T-cell (primary cell): ENCODE measurements around the gene PLEKHA7. TPM values are rescaled to one million over a fixed set of nuclear protein-coding genes. Genes with fewer than 3 reads are reported as not detected.

Source experiments
- ATAC-seq, 4 experiments: fragments of 200-7000 bp in 3 of 4; fragments of 150-1000 bp in 1 of 4; cut with Tn5 transposase; replicated peaks in 1 of 4; 1 replicate in 3 of 4; 2 replicates in 1 of 4; pipeline ENCODE4 v1.10.0; 2021; ENCODE audit warnings: moderate library complexity in 3 of 4, mild to moderate bottlenecking in 2 of 4, moderate number of reproducible peaks in 1 of 4
- CTCF ChIA-PET, 2 donors: fragments of 300-600 bp; sonication (Branson Sonifier 250); formaldehyde crosslinking; loops; one replicate each; lab custom pipeline; 2022; ENCODE audit warnings: antibody characterized with exemption in 2 of 2; lab: Charles Lee
- POLR2A ChIA-PET, 2 donors: fragments of 300-600 bp; sonication (Branson Sonifier 250); formaldehyde crosslinking; loops; one replicate each; lab custom pipeline; 2022; ENCODE audit warnings: antibody characterized with exemption in 2 of 2; lab: Charles Lee
- DNase-seq, 35 experiments: peaks; one replicate each; pipeline versions ENCODE4 v3.0.0 to v3.0.0-alpha.2; 2013 to 2023
- H3K27ac ChIP-seq: one replicate; pipeline ENCODE4 v1.5.1; 2013; ENCODE audit warnings: low read length
- H3K27me3 ChIP-seq, 2 experiments: replicated peaks in 1 of 2; 1 replicate in 1 of 2; 2 replicates in 1 of 2; pipeline versions ENCODE4 v1.6.1 to v1.7.0; 2013; ENCODE audit warnings: low read length in 1 of 2, mixed read lengths in 1 of 2; ENCODE audit not compliant: control insufficient read depth in 2 of 2, insufficient read depth in 2 of 2; ENCODE audit errors: extremely low read depth in 1 of 2
- H3K36me3 ChIP-seq, 2 donors: 1 replicate in 1 of 2; 2 replicates in 1 of 2; pipeline versions ENCODE4 v1.6.1 to v1.7.0; 2013; ENCODE audit warnings: low read length in 1 of 2; ENCODE audit not compliant: control insufficient read depth in 2 of 2, insufficient read depth in 1 of 2; ENCODE audit errors: extremely low read depth in 1 of 2
- H3K4me1 ChIP-seq, 2 experiments: 1 replicate in 1 of 2; 2 replicates in 1 of 2; pipeline versions ENCODE4 v1.6.1 to v1.7.0; 2013; ENCODE audit warnings: low read length in 2 of 2, mixed read lengths in 1 of 2; ENCODE audit not compliant: insufficient read depth in 2 of 2, control insufficient read depth in 1 of 2; ENCODE audit errors: extremely low read depth in 1 of 2
- H3K4me3 ChIP-seq, 2 donors: 1 replicate in 1 of 2; 2 replicates in 1 of 2; pipeline versions ENCODE4 v1.5.1 to v1.7.0; 2013; ENCODE audit warnings: mild to moderate bottlenecking in 2 of 2, low read length in 1 of 2, moderate library complexity in 1 of 2; ENCODE audit not compliant: control insufficient read depth in 1 of 2; ENCODE audit errors: extremely low read depth in 1 of 2
- H3K9me3 ChIP-seq: 2 replicates; pipeline ENCODE4 v1.7.0; 2013
- H3K27ac Mint-ChIP-seq, 2 donors: one replicate each; pipeline ENCODE4 v1.8.0; 2020 to 2021; ENCODE audit warnings: mild to moderate bottlenecking in 2 of 2, mixed read lengths in 2 of 2
- H3K27me3 Mint-ChIP-seq, 2 donors: one replicate each; pipeline ENCODE4 v1.8.0; 2021 to 2022; ENCODE audit warnings: mixed read lengths in 2 of 2
- H3K36me3 Mint-ChIP-seq: one replicate; pipeline ENCODE4 v1.8.0; 2021; ENCODE audit warnings: mixed read lengths
- H3K4me1 Mint-ChIP-seq, 3 donors: one replicate each; pipeline ENCODE4 v1.8.0; 2020 to 2022; ENCODE audit warnings: mixed read lengths in 3 of 3, mild to moderate bottlenecking in 1 of 3
- H3K4me3 Mint-ChIP-seq, 3 donors: one replicate each; pipeline ENCODE4 v1.8.0; 2020 to 2022; ENCODE audit warnings: mild to moderate bottlenecking in 3 of 3, mixed read lengths in 3 of 3, moderate library complexity in 3 of 3
- H3K9me3 Mint-ChIP-seq, 3 donors: one replicate each; pipeline ENCODE4 v1.8.0; 2020 to 2022; ENCODE audit warnings: mixed read lengths in 3 of 3
- WGBS: methylation state at CpG from one replicate; pipeline ENCODE4 v1.1.5; 2013; ENCODE audit warnings: missing lambda C conversion rate; ENCODE audit not compliant: insufficient coverage; 5-methylcytosine and 5-hydroxymethylcytosine counted together
- total RNA-seq, 35 experiments: library from RNA in 6 of 35; stranded (reverse) in 6 of 35; fragments of 120-200 nt in 1 of 35; gene quantifications; one replicate each; pipeline versions ENCODE4 v1.2.1 to v1.2.4 and lab custom pipeline; 2013 to 2026

Gene PLEKHA7
- total RNA-seq, 5 donors from 2014 or later (not counting 1 experiment from before 2014, with no cell fraction given): 4.8 to 8.8 (median 5.8) TPM

- Mint-ChIP-seq H3K4me1 (no peaks in the 10 kb centered on the region), H3K9me3 (no peaks in the 10 kb centered on the region), H3K4me3 (no peak overlapping the region), H3K27me3 (no peaks in the 10 kb centered on the region), H3K27ac (no peak overlapping the region), H3K36me3 (peaks cover 34% of the 10 kb centered on the region)
- H3K27ac ChIP-seq: no peak overlapping the region
- ATAC-seq (no peak), DNase-seq (no peak)
- H3K4me1 ChIP-seq: no peaks in the 10 kb centered on the region
- ChIA-PET CTCF (interaction anchor here in 1 of 2 donors (0.6 kb wide), 2 partner anchors 96 to 1116 kb away, joined by 3 read pairs; no protein-coding TSS in a partner anchor), POLR2A (no interaction called here)
- no peak overlapping the region for H3K4me3 ChIP-seq
- H3K9me3 ChIP-seq: no peaks in the 10 kb centered on the region
- no peaks in the 10 kb centered on the region for H3K27me3 ChIP-seq
- H3K36me3 ChIP-seq: peaks cover 0 to 2% of the 10 kb centered on the region in 2 donors
Measured at GRCh38 chr11:16843294-16843693, 170.9 kb downstream of the PLEKHA7 start.

DNA sequence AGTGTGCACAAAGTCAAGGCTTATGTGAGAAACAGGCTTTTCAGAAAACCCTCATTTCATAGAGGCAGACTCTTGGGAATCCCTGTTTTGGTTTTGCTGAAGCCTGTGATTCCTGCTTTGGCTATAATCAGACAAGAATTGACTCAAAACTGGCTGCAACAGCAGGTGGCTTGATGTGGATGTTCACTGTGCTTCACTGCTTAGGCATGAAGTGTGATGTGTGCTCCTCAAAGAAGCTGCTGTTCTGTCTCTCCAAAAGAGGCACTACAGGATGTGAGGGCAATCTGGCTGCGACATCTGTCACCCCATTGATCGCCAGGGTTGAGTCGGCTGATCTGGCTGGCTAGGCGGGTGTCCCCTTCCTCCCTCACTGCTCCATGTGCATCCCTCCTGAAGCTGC, 172.2 kb downstream of the PLEKHA7 start:
- Mint-ChIP-seq H3K9me3 (no peaks in the 10 kb centered on the region), H3K27me3 (no peaks in the 10 kb centered on the region), H3K36me3 (peaks cover 34% of the 10 kb centered on the region), H3K4me1 (no peaks in the 10 kb centered on the region), H3K27ac (no peak overlapping the region), H3K4me3 (no peak overlapping the region)
- H3K27me3 ChIP-seq: no peaks in the 10 kb centered on the region
- POLR2A ChIA-PET: no interaction called here
- no peak overlapping the region for H3K27ac ChIP-seq
- no peak for ATAC-seq
- CTCF ChIA-PET: no interaction called here
- DNase-seq: no peak
- peaks cover 0 to 2% of the 10 kb centered on the region in 2 donors for H3K36me3 ChIP-seq
- WGBS: 89% methylated on average over 1 of the region's 4 CpGs
- no peak overlapping the region for H3K4me3 ChIP-seq
- H3K4me1 ChIP-seq: no peaks in the 10 kb centered on the region
- H3K9me3 ChIP-seq: no peaks in the 10 kb centered on the region

DNA sequence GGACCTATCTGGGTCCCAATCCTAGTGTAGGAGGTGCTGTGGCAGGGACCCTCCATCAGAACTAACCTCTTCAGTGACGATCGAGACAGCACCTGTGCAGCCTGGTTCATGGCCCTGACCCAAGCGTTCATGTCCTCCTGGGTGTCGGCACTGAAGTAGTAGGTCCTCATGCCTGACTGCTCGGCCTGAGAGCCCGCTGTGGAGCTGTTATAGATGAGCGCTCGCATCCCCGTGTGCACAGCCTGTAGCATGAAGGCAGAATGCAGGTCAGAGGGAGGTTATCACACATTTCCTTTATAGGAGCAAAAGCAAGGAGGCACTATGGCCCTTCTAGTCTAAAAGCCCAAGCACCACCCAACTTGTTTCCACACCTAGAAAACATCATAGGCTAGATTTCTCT, 172.7 kb downstream of the PLEKHA7 start:
- ATAC-seq (no peak), DNase-seq (no peak)
- CTCF ChIA-PET: no interaction called here
- peaks cover 34% of the 10 kb centered on the region for H3K36me3 Mint-ChIP-seq
- H3K9me3 Mint-ChIP-seq: no peaks in the 10 kb centered on the region
- Histone ChIP-seq H3K4me1 (no peaks in the 10 kb centered on the region), H3K27me3 (no peaks in the 10 kb centered on the region), H3K36me3 (peaks cover 0 to 2% of the 10 kb centered on the region in 2 donors), H3K9me3 (no peaks in the 10 kb centered on the region), H3K27ac (no peak overlapping the region), H3K4me3 (no peak overlapping the region)
- POLR2A ChIA-PET: no interaction called here
- 86% methylated on average over 8 of the region's 9 CpGs for WGBS
- no peaks in the 10 kb centered on the region for H3K27me3 Mint-ChIP-seq
- no peak overlapping the region for H3K27ac Mint-ChIP-seq
- no peak overlapping the region for H3K4me3 Mint-ChIP-seq
- H3K4me1 Mint-ChIP-seq: no peaks in the 10 kb centered on the region

- Histone ChIP-seq H3K4me1 (no peaks in the 10 kb centered on the region), H3K4me3 (no peak overlapping the region), H3K36me3 (peaks cover 0 to 2% of the 10 kb centered on the region in 2 donors), H3K27me3 (no peaks in the 10 kb centered on the region), H3K27ac (no peak overlapping the region), H3K9me3 (no peaks in the 10 kb centered on the region)
- ATAC-seq (no peak), DNase-seq (no peak)
- Mint-ChIP-seq H3K27me3 (no peaks in the 10 kb centered on the region), H3K27ac (no peak overlapping the region), H3K36me3 (peaks cover 32% of the 10 kb centered on the region), H3K9me3 (no peaks in the 10 kb centered on the region), H3K4me1 (no peaks in the 10 kb centered on the region), H3K4me3 (no peak overlapping the region)
- WGBS: 83% methylated on average over 1 of the region's 2 CpGs
- ChIA-PET CTCF (interaction anchor here in 1 of 2 donors (0.5 kb wide), 1 partner anchor 15 kb away, joined by 3 read pairs; no protein-coding TSS in a partner anchor), POLR2A (no interaction called here)
Measured at GRCh38 chr11:16840951-16841350, 173.3 kb downstream of the PLEKHA7 start.

DNA sequence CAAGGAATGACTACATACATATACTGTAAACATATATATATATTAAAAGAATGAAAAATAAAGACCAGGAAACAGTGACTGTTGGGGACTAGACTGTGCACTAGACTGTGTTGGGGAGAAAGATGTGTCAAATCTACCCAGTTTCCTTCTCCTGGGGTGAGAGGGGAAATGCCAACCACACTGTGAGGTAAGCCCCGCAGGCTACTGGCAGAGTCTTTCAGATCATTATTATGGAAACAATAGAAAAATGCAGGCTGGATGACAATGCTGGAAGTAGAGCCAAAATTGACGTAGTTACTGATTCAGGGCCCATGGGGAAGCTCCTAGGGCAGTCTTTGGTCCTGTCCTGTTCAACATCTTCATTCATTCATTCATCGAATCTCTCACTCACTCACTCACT, 174.4 kb downstream of the PLEKHA7 start:
- Histone ChIP-seq H3K9me3 (no peaks in the 10 kb centered on the region), H3K27ac (no peak overlapping the region), H3K4me3 (no peak overlapping the region), H3K4me1 (no peaks in the 10 kb centered on the region), H3K36me3 (peaks cover 0 to 2% of the 10 kb centered on the region in 2 donors), H3K27me3 (no peaks in the 10 kb centered on the region)
- ATAC-seq (no peak), DNase-seq (no peak)
- Mint-ChIP-seq H3K36me3 (peaks cover 28% of the 10 kb centered on the region), H3K4me1 (no peaks in the 10 kb centered on the region), H3K27ac (no peak overlapping the region), H3K9me3 (no peaks in the 10 kb centered on the region), H3K4me3 (no peak overlapping the region), H3K27me3 (no peaks in the 10 kb centered on the region)
- CTCF ChIA-PET: no interaction called here
- WGBS: no CpG with 5 or more reads among the region's 3 CpGs
- POLR2A ChIA-PET: no interaction called here

DNA sequence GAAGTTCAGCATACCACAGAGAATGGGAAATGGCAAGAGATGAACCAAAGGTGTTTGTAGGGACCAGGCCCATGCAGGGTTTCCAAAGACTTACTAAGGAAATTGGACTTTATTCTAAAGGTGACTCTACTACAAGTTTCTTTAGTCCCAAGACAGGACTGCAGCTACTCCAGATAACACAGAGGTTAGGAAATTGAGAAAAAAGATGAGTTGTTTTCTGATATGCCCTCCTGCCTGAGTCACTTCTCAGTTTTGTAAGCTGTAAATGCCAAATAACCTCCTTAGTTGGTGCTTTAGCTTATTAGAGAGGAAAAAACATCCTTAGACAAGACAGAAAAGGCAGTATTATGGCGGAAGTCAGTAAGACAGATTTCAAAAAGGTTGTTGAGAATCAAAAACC, 179.8 kb downstream of the PLEKHA7 start:
- no peak for ATAC-seq
- CTCF ChIA-PET: no interaction called here

DNA sequence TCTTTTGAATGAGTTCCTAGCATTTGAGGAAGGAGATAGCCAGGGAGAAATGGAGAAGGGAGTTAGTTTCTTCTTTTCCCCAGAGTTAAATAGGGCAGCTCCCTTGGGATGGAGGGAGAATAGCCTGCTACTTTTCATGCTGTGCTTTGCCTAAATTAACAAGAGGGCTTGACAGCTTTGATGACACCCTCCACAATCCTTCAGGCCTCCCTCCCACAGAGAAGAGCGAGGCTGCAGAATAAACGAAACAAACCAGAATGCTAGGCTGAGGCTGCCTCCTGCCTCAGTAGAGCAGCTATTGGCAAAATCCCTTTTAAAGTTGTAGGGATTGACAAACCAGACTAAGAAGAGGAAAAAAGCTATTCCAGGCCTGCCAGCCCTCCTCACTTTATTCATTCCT, 181.2 kb downstream of the PLEKHA7 start:
- Histone ChIP-seq H3K4me3 (no peak overlapping the region), H3K27ac (no peak overlapping the region), H3K36me3 (no peaks in the 10 kb centered on the region), H3K4me1 (no peaks in the 10 kb centered on the region), H3K27me3 (no peaks in the 10 kb centered on the region), H3K9me3 (no peaks in the 10 kb centered on the region)
- H3K36me3 Mint-ChIP-seq: peaks cover 9% of the 10 kb centered on the region
- H3K4me1 Mint-ChIP-seq: no peaks in the 10 kb centered on the region
- H3K9me3 Mint-ChIP-seq: no peaks in the 10 kb centered on the region
- ChIA-PET POLR2A (no interaction called here), CTCF (no interaction called here)
- DNase-seq (no peak), ATAC-seq (no peak)
- WGBS: no CpG with 5 or more reads among the region's 2 CpGs
- no peaks in the 10 kb centered on the region for H3K27me3 Mint-ChIP-seq
- no peak overlapping the region for H3K4me3 Mint-ChIP-seq
- H3K27ac Mint-ChIP-seq: no peak overlapping the region

More for the DNA sequence above, 179.8 kb downstream of the PLEKHA7 start:
- no peak overlapping the region for H3K27ac Mint-ChIP-seq
- POLR2A ChIA-PET: no interaction called here
- H3K4me3 Mint-ChIP-seq: no peak overlapping the region
- no peaks in the 10 kb centered on the region for H3K36me3 ChIP-seq
- no peak overlapping the region for H3K27ac ChIP-seq
- H3K4me1 Mint-ChIP-seq: no peaks in the 10 kb centered on the region
- no peaks in the 10 kb centered on the region for H3K9me3 Mint-ChIP-seq
- no peaks in the 10 kb centered on the region for H3K27me3 Mint-ChIP-seq
- WGBS: no CpG with 5 or more reads among the region's 1 CpG
- H3K27me3 ChIP-seq: no peaks in the 10 kb centered on the region
- H3K9me3 ChIP-seq: no peaks in the 10 kb centered on the region
- no peaks in the 10 kb centered on the region for H3K4me1 ChIP-seq
- no peak for DNase-seq
- H3K36me3 Mint-ChIP-seq: peaks cover 6% of the 10 kb centered on the region
- H3K4me3 ChIP-seq: no peak overlapping the region
